Measurements from ENCODE around the gene TRIM33.
"Not testable (repeated sequence)": the region's sequence is repeated elsewhere in the genome, so short reads cannot be mapped to it uniquely, and the experiment has no call there.

The TRIM33 gene

GRCh38 chr1:114369266-114369919 is 141.6 kb downstream of the TRIM33 start:
- H3K79me1 ChIP-seq (ENCODE audit: low read length); H3K14ac ChIP-seq (ENCODE audit: low read length): not testable (repeated sequence)
- WGBS (ENCODE audit: extremely low coverage, insufficient coverage, insufficient read length), result no CpG with 5 or more reads among the region's 5 CpGs

GRCh38 chr1:114368560-114369255 is 142.3 kb downstream of the TRIM33 start:
- no peak overlapping the region for H3K4me2 ChIP-seq (ENCODE audit: low read length)
- no peaks in the 10 kb centered on the region for H3K79me1 ChIP-seq (ENCODE audit: low read length)
- H4K91ac ChIP-seq (ENCODE audit: low read depth, low read length), result no peak overlapping the region
- no peaks in the 10 kb centered on the region for H3K4me1 ChIP-seq (ENCODE audit: control insufficient read depth in 1 of 2, insufficient read depth in 2 of 2, low read length in 2 of 2)
- WGBS (ENCODE audit: extremely low coverage, insufficient coverage, insufficient read length), result no CpG with 5 or more reads among the region's 15 CpGs
- no peak overlapping the region for H3K4ac ChIP-seq (ENCODE audit: low read depth, low read length)
- no peak overlapping the region for H4K12ac ChIP-seq (ENCODE audit: low read depth, low read length)
- peaks cover 5% of the 10 kb centered on the region for H3K9me3 ChIP-seq (ENCODE audit: insufficient read depth, low read depth, low read length)
- no peak overlapping the region for H3K4me3 ChIP-seq (ENCODE audit: low read depth, low read length)
- H3K36me3 ChIP-seq (ENCODE audit: control insufficient read depth in 1 of 2, insufficient read depth in 2 of 2, low read length in 2 of 2), result no peaks in the 10 kb centered on the region
- no peak overlapping the region for H2BK120ac ChIP-seq (ENCODE audit: insufficient read depth, low read length, poor library complexity)
- H2AK5ac ChIP-seq (ENCODE audit: low read length), result no peak overlapping the region
- no peak for DNase-seq
- H4K8ac ChIP-seq (ENCODE audit: low read depth, low read length), result no peak overlapping the region
- no peak overlapping the region for H3K18ac ChIP-seq (ENCODE audit: low read length)
- no peak overlapping the region for H2AFZ ChIP-seq (ENCODE audit: insufficient read depth, low read length, poor library complexity)
- no peak overlapping the region for H3K23ac ChIP-seq (ENCODE audit: low read length)
- H2BK5ac ChIP-seq (ENCODE audit: low read depth, low read length, poor library complexity), result no peak overlapping the region
- H3K27me3 ChIP-seq (ENCODE audit: insufficient read depth, low read length), result no peaks in the 10 kb centered on the region
- no peak overlapping the region for H3K14ac ChIP-seq (ENCODE audit: low read length)
- no peak overlapping the region for H3K9ac ChIP-seq (ENCODE audit: low read length)
- H3K79me2 ChIP-seq (ENCODE audit: control insufficient read depth, insufficient read depth, low read length, poor library complexity), result no peaks in the 10 kb centered on the region
- H3K27ac ChIP-seq (ENCODE audit: low read depth, low read length), result no peak overlapping the region
- no peak overlapping the region for H2BK12ac ChIP-seq (ENCODE audit: low read length)

More at GRCh38 chr1:114369266-114369919, 141.6 kb downstream of the TRIM33 start:
- not testable (repeated sequence) for H2BK120ac ChIP-seq (ENCODE audit: insufficient read depth, low read length, poor library complexity); H3K4ac ChIP-seq (ENCODE audit: low read depth, low read length); H3K36me3 ChIP-seq (ENCODE audit: control insufficient read depth in 1 of 2, insufficient read depth in 2 of 2, low read length in 2 of 2); DNase-seq; H2BK5ac ChIP-seq (ENCODE audit: low read depth, low read length, poor library complexity); H2AK5ac ChIP-seq (ENCODE audit: low read length); H3K9me3 ChIP-seq (ENCODE audit: insufficient read depth, low read depth, low read length); H3K23ac ChIP-seq (ENCODE audit: low read length); H3K27ac ChIP-seq (ENCODE audit: low read depth, low read length); H4K91ac ChIP-seq (ENCODE audit: low read depth, low read length); H3K27me3 ChIP-seq (ENCODE audit: insufficient read depth, low read length); H2AFZ ChIP-seq (ENCODE audit: insufficient read depth, low read length, poor library complexity); H3K79me2 ChIP-seq (ENCODE audit: control insufficient read depth, insufficient read depth, low read length, poor library complexity); H3K18ac ChIP-seq (ENCODE audit: low read length); H4K8ac ChIP-seq (ENCODE audit: low read depth, low read length); H4K12ac ChIP-seq (ENCODE audit: low read depth, low read length); H3K9ac ChIP-seq (ENCODE audit: low read length); H3K4me2 ChIP-seq (ENCODE audit: low read length); H2BK12ac ChIP-seq (ENCODE audit: low read length); H3K4me3 ChIP-seq (ENCODE audit: low read depth, low read length); H3K4me1 ChIP-seq (ENCODE audit: control insufficient read depth in 1 of 2, insufficient read depth in 2 of 2, low read length in 2 of 2)

GRCh38 chr1:114367810-114368209 is 143.2 kb downstream of the TRIM33 start:
- H3K4me2 ChIP-seq (ENCODE audit: low read length), result no peak overlapping the region

GRCh38 chr1:114363230-114363629 is 147.8 kb downstream of the TRIM33 start:
- not testable (repeated sequence) for H3K14ac ChIP-seq (ENCODE audit: low read length); H4K91ac ChIP-seq (ENCODE audit: low read depth, low read length); H2BK5ac ChIP-seq (ENCODE audit: low read depth, low read length, poor library complexity); DNase-seq; H3K27ac ChIP-seq (ENCODE audit: low read depth, low read length); H3K79me1 ChIP-seq (ENCODE audit: low read length); H3K4ac ChIP-seq (ENCODE audit: low read depth, low read length); H3K4me2 ChIP-seq (ENCODE audit: low read length); H2BK120ac ChIP-seq (ENCODE audit: insufficient read depth, low read length, poor library complexity); H3K4me3 ChIP-seq (ENCODE audit: low read depth, low read length); H4K8ac ChIP-seq (ENCODE audit: low read depth, low read length); H2AFZ ChIP-seq (ENCODE audit: insufficient read depth, low read length, poor library complexity); H3K23ac ChIP-seq (ENCODE audit: low read length); H3K27me3 ChIP-seq (ENCODE audit: insufficient read depth, low read length); H3K9ac ChIP-seq (ENCODE audit: low read length); H3K79me2 ChIP-seq (ENCODE audit: control insufficient read depth, insufficient read depth, low read length, poor library complexity); H3K36me3 ChIP-seq (ENCODE audit: control insufficient read depth in 1 of 2, insufficient read depth in 2 of 2, low read length in 2 of 2); H2BK12ac ChIP-seq (ENCODE audit: low read length); H4K12ac ChIP-seq (ENCODE audit: low read depth, low read length); H3K4me1 ChIP-seq (ENCODE audit: control insufficient read depth in 1 of 2, insufficient read depth in 2 of 2, low read length in 2 of 2); H2AK5ac ChIP-seq (ENCODE audit: low read length); H3K18ac ChIP-seq (ENCODE audit: low read length)
- no CpG with 5 or more reads among the region's 2 CpGs for WGBS (ENCODE audit: extremely low coverage, insufficient coverage, insufficient read length)
- peaks cover 10% of the 10 kb centered on the region for H3K9me3 ChIP-seq (ENCODE audit: insufficient read depth, low read depth, low read length)

More at GRCh38 chr1:114367810-114368209, 143.2 kb downstream of the TRIM33 start:
- Histone ChIP-seq H3K14ac (ENCODE audit: low read length) (no peak overlapping the region), H2BK120ac (ENCODE audit: insufficient read depth, low read length, poor library complexity) (no peak overlapping the region), H3K4ac (ENCODE audit: low read depth, low read length) (no peak overlapping the region), H3K18ac (ENCODE audit: low read length) (no peak overlapping the region), H4K91ac (ENCODE audit: low read depth, low read length) (no peak overlapping the region), H3K9me3 (ENCODE audit: insufficient read depth, low read depth, low read length) (peaks cover 5% of the 10 kb centered on the region), H3K79me2 (ENCODE audit: control insufficient read depth, insufficient read depth, low read length, poor library complexity) (no peaks in the 10 kb centered on the region), H3K27me3 (ENCODE audit: insufficient read depth, low read length) (no peaks in the 10 kb centered on the region), H3K4me3 (ENCODE audit: low read depth, low read length) (no peak overlapping the region), H2AFZ (ENCODE audit: insufficient read depth, low read length, poor library complexity) (no peak overlapping the region), H3K4me1 (ENCODE audit: control insufficient read depth in 1 of 2, insufficient read depth in 2 of 2, low read length in 2 of 2) (no peaks in the 10 kb centered on the region), H3K27ac (ENCODE audit: low read depth, low read length) (no peak overlapping the region), H4K12ac (ENCODE audit: low read depth, low read length) (no peak overlapping the region), H3K9ac (ENCODE audit: low read length) (no peak overlapping the region), H2AK5ac (ENCODE audit: low read length) (no peak overlapping the region), H4K8ac (ENCODE audit: low read depth, low read length) (no peak overlapping the region), H3K36me3 (ENCODE audit: control insufficient read depth in 1 of 2, insufficient read depth in 2 of 2, low read length in 2 of 2) (no peaks in the 10 kb centered on the region), H2BK12ac (ENCODE audit: low read length) (no peak overlapping the region), H3K23ac (ENCODE audit: low read length) (no peak overlapping the region), H3K79me1 (ENCODE audit: low read length) (no peaks in the 10 kb centered on the region), H2BK5ac (ENCODE audit: low read depth, low read length, poor library complexity) (no peak overlapping the region)
- no CpG with 5 or more reads among the region's 2 CpGs for WGBS (ENCODE audit: extremely low coverage, insufficient coverage, insufficient read length)
- DNase-seq, result no peak
